AG09319 (cell line): Measurements from ENCODE around the gene KCNK3.
"Not testable (repeated sequence)": the region's sequence is repeated elsewhere in the genome, so short reads cannot be mapped to it uniquely, and the experiment has no call there.

Experiments
- DNase-seq: peaks from one replicate; pipeline ENCODE4 v3.0.0-alpha.2; 2010; ENCODE audit warnings: low read depth; ENCODE audit errors: extremely low read depth
- TF ChIP-seq, protein P1 (sequence below): IDR thresholded peaks from 2 replicates; pipeline ENCODE4 v1.5.1; 2011; ENCODE audit warnings: low read depth, mild to moderate bottlenecking, inconsistent platforms, low read length, moderate library complexity

The KCNK3 gene

DNA sequence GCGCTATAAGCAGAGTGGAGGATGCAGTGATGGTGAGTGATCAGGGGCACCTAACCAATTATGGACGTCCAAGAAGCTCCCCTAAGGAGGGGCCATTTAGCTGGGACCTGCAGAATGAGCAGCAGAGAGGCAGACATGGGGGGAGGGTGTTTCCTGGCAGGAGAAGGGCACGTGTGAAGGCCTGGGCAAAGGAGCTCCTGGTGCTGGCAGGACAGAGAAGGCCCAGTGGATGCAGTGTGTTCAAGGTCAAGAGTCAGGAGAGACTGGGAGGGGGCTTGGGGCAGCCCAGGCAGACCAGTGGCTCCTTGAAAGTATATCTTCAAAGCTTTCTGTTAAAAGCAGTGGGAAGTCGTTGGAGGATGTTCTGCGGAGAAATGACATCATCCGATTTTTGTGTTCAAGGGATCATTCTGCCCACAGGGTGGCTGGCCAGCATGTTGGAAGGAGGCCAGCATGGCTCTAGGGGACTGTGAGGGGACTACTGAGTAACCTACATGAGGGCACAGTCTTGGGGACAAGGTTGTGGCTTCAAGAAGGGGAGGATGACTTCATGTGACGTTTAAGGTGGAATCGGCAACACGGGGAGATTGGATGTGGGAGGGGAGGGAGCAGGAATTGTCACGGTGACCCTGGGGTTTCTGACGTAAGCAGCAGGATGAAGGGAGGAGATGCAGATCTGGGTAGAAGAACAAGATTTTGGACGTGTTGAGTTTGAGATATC lies 42.4 kb upstream of the KCNK3 start:
- no peak for DNase-seq

DNA sequence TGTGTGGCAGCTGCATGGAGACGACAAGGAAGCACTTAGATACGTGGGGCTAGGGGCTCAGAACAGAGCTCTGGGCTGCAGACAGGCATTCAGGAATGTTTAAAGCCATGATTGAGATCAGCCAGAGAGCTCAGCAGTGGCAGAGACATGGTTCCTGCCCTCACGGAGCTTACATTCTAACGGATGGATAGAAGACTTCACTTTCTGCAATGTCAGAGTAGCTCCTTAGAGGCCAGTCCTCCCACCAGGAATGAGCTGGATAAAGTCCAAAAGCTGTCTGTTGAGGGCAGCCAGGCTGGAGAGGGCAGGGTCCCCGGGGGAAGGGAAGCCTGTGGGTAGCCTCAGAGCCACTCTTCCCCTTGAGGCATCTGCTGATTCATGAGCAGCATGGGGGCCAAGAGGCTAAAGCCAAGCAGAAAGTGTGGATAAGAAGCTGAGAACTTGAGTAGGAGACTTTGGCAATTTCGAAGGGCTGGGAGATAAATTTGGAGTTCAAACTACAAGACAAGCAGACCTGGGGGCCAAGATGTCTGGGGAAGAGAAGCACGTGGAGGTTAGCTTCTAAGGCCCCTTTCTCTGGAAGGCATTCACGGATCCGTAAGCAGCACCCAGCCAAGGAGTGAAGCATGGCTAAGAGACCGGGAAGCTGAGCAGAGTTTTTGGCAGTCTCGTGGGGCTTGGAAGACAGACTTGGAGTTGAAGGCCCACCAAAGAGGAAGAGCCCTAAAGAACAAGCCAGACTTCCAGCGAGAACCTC lies 41.6 kb upstream of the KCNK3 start:
- no peak for DNase-seq
- TF ChIP-seq, protein P1, sequence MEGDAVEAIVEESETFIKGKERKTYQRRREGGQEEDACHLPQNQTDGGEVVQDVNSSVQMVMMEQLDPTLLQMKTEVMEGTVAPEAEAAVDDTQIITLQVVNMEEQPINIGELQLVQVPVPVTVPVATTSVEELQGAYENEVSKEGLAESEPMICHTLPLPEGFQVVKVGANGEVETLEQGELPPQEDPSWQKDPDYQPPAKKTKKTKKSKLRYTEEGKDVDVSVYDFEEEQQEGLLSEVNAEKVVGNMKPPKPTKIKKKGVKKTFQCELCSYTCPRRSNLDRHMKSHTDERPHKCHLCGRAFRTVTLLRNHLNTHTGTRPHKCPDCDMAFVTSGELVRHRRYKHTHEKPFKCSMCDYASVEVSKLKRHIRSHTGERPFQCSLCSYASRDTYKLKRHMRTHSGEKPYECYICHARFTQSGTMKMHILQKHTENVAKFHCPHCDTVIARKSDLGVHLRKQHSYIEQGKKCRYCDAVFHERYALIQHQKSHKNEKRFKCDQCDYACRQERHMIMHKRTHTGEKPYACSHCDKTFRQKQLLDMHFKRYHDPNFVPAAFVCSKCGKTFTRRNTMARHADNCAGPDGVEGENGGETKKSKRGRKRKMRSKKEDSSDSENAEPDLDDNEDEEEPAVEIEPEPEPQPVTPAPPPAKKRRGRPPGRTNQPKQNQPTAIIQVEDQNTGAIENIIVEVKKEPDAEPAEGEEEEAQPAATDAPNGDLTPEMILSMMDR: no peak

More for the DNA sequence above, 42.4 kb upstream of the KCNK3 start:
- TF ChIP-seq, protein P1: no peak

DNA sequence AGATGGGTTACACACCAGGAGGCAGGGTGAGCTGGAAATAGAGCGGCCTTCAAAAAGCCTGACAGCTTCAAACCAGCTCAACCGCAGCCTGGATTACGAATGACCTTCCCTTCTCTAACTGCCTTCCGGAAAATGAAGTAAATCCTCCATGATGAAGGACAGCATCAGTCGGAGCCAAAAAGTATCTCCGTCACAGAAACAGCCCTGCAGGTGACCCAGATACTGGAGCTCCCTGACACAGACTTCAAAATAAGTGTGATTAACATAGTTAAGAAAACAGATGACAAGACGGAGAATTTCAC lies 41.1 kb upstream of the KCNK3 start:
- no peak for DNase-seq
- TF ChIP-seq, protein P1: no peak

DNA sequence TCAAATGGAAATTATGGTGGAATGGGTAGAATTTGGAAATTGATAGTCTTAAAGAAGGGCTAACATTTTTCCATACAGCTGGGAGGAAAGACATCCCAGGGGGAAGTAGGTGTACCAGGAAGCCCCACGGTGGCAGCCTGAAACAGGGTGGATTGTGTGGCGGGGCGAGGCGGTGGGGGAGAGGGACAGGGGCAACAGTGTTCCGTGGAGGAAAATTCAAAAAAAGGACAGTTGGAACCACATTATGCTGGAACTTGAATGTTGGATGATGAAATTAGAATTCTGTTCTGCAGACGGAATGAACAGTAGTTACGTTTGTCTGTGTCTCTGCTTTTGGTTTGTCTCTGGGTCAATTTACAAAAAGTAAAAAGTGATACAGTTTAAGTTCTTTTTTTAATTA lies 40.7 kb upstream of the KCNK3 start:
- TF ChIP-seq, protein P1: no peak
- DNase-seq: no peak

DNA sequence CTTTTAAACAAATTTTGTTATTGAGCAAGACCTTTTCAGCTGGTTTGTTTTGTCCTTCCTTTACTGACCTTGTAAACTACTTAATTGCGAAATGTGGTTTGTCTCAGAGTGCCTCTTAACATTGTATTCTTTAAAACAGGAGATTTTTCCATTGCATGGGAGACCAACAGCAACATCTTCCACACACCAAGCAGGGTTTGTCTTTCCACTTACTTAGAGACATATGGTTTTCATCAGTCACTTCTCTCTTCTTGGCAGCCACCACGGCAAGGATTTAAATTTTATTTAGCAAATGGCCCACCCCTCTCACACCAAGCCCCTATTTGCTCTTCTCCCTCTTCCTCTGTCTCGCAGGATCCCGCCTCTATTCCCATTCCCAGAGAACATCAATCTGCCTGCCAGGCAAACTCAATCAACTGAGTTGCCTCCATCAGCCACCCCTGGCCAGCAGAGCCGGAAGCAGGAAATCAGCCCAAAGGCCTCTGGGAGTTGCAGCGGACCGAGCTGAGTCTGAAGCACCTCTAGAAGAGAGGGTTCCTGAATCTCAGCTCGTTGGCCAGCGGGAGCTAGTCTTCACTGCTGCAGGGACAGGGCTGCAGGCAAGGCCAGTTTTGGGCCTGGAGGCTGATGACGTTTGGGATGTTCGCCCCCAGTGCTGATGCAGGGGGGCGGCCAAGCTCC lies 40.0 kb upstream of the KCNK3 start:
- DNase-seq: peak; percentile 63
- TF ChIP-seq, protein P1: no peak

DNA sequence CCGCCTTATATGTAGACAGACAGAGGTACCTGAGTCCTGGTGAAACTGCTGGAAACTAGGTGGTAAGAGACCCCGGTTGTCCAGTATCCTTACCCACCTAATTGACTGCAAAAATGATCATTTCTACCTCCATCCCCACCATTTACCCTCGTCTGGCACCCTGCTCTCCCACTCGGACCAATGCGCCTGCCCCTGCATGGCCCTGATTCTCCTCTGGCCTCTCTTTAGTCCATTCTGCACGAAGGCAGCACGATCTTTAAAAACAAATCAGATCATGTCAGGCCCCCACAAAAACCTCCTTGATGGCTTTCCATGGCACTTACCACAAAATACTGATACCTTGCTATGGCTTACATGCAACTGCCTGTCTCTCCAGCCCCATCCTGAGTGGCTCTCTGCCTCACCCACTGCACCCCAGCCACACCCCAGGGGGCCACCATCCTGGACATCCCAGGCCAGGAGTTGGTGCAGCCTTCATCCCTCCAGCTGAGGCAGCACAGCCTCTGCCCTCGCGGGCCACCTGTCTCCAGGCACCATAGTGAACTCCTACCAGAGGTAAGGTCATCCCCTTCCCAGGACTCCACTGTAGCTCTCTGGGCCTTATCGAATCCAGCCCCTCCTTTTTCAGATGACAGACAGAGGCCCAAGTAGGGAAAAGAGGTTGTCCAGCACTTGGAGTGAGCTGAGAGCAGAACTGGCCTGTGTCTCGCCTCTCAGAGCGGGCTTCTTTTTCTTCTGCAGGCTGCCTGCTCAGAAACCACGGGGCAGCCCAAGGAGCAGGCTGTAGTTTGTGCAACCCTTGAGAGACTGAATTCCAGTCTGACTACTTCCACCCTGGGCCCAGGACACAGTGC lies 39.1 kb upstream of the KCNK3 start:
- TF ChIP-seq, protein P1: no peak
- DNase-seq: no peak

DNA sequence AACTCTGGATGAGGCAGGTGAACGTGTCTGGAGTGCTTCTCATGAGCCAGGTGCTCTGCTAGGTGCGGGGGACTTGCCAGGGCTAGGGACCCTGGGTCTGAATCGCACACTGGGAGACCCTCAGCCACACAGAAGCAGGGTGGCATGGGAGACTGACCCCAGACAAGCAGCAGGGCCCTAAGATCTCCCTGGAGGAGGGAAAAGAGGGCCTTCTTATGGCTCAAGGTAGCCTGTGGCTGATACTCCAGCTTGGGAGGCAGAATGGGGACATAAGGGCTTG lies 38.5 kb upstream of the KCNK3 start:
- TF ChIP-seq, protein P1: no peak
- DNase-seq: no peak

DNA sequence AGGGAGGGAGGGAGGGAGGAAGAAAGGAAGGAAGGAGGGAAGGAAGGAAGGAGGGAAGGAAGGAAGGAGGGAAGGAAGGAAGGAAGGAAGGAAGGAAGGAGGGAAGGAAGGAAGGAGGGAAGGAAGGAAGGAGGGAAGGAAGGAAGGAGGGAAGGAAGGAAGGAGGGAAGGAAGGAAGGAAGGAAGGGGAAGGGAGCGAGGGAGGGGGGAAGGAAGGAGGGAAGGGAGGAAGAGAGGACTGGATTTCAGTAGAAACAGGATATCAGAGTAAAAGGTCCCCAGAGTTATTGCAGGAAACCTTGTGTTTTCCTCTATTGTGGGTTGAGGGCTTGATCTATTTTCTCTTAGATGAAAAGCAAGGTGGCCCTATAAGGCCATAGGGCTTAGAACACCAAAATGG lies 37.4 kb upstream of the KCNK3 start:
- DNase-seq: not testable (repeated sequence)
